Esophagus muscularis mucosa (tissue), 4 donors: ENCODE measurements around the gene RBM15. TPM values are rescaled to one million over a fixed set of nuclear protein-coding genes. Genes with fewer than 3 reads are reported as not detected.

ENCODE experiments used
- DNase-seq: peaks from one replicate; pipeline ENCODE4 v3.0.0-alpha.2; 2017; ENCODE audit errors: extremely low spot score
- H3K27ac ChIP-seq, 4 donors: fragments of 200-600 bp; sonication (generic); replicated peaks in 1 of 4; 1 replicate in 3 of 4; 2 replicates in 1 of 4; pipeline ENCODE4 v1.5.1; 2016 to 2019; ENCODE audit warnings: mild to moderate bottlenecking in 1 of 4
- H3K27me3 ChIP-seq, 4 donors: fragments of 200-600 bp; sonication (generic); one replicate each; pipeline versions ENCODE4 v1.5.1 to v1.6.0; 2016 to 2019
- H3K36me3 ChIP-seq, 4 donors: fragments of 200-600 bp; sonication (generic); one replicate each; pipeline ENCODE4 v1.5.1; 2016 to 2019
- H3K4me1 ChIP-seq, 4 donors: fragments of 200-600 bp; sonication (generic); one replicate each; pipeline ENCODE4 v1.5.1; 2016 to 2019
- H3K4me3 ChIP-seq, 4 donors: fragments of 200-600 bp; sonication (generic); 1 replicate in 2 of 4; 2 replicates in 2 of 4; pipeline ENCODE4 v1.5.1; 2016 to 2019; ENCODE audit warnings: mild to moderate bottlenecking in 4 of 4, moderate library complexity in 1 of 4
- H3K9me3 ChIP-seq, 4 donors: fragments of 200-600 bp; sonication (generic); 1 replicate in 3 of 4; 2 replicates in 1 of 4; pipeline ENCODE4 v1.5.1; 2016 to 2019
- EP300 ChIP-seq: sonication (generic); formaldehyde crosslinking; IDR thresholded peaks from one replicate; pipeline ENCODE4 v1.6.1; 2017; ENCODE audit warnings: antibody characterized with exemption
- POLR2A ChIP-seq: fragments of 450-650 bp; IDR thresholded peaks from one replicate; pipeline ENCODE4 v1.6.1; 2017; ENCODE audit warnings: antibody characterized with exemption, moderate library complexity, mild to moderate bottlenecking, low read depth
- POLR2AphosphoS5 ChIP-seq, 2 donors: sonication (generic); formaldehyde crosslinking; IDR thresholded peaks; one replicate each; pipeline ENCODE4 v1.6.1; 2017; ENCODE audit warnings: antibody characterized with exemption in 2 of 2
- WGBS: methylation state at CpG from one replicate; pipeline ENCODE4 v1.1.5; 2018; 5-methylcytosine and 5-hydroxymethylcytosine counted together
- intact Hi-C: fragments of 100-400 bp; cut with DNase I; formaldehyde crosslinking; loops from one replicate; pipeline ENCODE4 v1.15.1; 2023
- total RNA-seq, 4 donors: library from RNA; depleted of rRNA; stranded (reverse); fragments of >200 nt; gene quantifications; one replicate each; pipeline versions ENCODE4 v1.1.0 to v1.2.1, GENCODE V29; 2016
- TF ChIP-seq, protein P1 (sequence below), 3 experiments: fragments of 200-600 bp in 2 of 3; fragments of 450-650 bp in 1 of 3; sonication (generic) in 2 of 3; IDR thresholded peaks; one replicate each; pipeline ENCODE4 v1.5.1; 2017 to 2019; ENCODE audit warnings: antibody characterized with exemption in 3 of 3, mild to moderate bottlenecking in 2 of 3, moderate library complexity in 1 of 3

The RBM15 gene
- total RNA-seq, 4 donors from 2014 or later, result 20.6 to 26.6 (median 24.2) TPM

DNA sequence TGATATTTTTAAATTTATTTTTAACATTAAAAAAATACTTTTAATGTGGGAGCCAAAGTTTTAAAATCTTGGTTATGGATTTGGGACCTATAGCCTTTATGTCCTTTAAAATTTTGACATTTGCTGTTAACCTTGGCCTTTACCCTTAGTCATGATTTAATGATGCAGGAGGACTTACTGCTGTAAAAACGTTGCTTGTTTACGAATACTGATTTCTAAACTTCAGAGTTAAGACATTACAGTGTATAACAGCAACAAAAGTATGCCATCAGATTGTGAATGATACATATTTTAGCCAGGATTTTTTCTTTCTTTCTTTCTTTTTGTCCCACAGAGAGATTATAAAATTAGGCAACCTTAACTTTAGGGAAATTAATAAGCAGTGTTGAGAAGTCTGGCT is 8.9 kb downstream of the RBM15 start:
- Histone ChIP-seq H3K9me3 (no peaks in the 10 kb centered on the region), H3K27ac (peak overlapping the region in 1 of 4 donors; percentile 10), H3K4me1 (peaks cover 44 to 93% (median 86%) of the 10 kb centered on the region in 4 donors), H3K36me3 (peaks cover 0 to 26% (median 15%) of the 10 kb centered on the region in 4 donors), H3K4me3 (no peak overlapping the region), H3K27me3 (no peaks in the 10 kb centered on the region)
- WGBS, result 34% methylated on average over 2 of the region's 2 CpGs
- TF ChIP-seq EP300, result no peak
- no peak for TF ChIP-seq POLR2A
- intact Hi-C loops, result no loop called here
- DNase-seq, result no peak

DNA sequence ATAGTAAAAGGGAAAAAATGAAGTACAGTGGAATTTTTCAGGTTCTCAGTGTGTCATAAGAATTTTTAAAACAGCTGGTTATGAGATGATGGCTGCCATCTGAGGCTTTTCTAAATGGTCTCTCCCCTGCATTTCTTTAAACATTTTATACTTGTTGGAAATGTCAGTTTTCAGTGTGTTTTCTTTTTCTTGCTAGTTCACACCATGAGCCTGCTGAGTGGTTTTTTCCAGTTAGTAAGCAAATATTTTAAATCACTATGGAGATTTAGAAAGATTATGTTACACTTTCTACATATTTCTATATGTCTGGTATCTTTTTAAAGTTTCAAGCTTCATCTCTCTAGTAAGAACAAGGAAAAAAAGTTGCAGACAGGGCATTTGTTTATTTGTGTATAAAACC is 9.6 kb downstream of the RBM15 start:
- no peaks in the 10 kb centered on the region for H3K27me3 ChIP-seq
- no peak overlapping the region for H3K27ac ChIP-seq
- H3K36me3 ChIP-seq, result peaks cover 0 to 27% (median 15%) of the 10 kb centered on the region in 4 donors
- H3K4me3 ChIP-seq, result no peak overlapping the region
- TF ChIP-seq EP300, result no peak
- TF ChIP-seq, protein P1, sequence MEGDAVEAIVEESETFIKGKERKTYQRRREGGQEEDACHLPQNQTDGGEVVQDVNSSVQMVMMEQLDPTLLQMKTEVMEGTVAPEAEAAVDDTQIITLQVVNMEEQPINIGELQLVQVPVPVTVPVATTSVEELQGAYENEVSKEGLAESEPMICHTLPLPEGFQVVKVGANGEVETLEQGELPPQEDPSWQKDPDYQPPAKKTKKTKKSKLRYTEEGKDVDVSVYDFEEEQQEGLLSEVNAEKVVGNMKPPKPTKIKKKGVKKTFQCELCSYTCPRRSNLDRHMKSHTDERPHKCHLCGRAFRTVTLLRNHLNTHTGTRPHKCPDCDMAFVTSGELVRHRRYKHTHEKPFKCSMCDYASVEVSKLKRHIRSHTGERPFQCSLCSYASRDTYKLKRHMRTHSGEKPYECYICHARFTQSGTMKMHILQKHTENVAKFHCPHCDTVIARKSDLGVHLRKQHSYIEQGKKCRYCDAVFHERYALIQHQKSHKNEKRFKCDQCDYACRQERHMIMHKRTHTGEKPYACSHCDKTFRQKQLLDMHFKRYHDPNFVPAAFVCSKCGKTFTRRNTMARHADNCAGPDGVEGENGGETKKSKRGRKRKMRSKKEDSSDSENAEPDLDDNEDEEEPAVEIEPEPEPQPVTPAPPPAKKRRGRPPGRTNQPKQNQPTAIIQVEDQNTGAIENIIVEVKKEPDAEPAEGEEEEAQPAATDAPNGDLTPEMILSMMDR (IDR thresholded peaks at IDR 0.05), result no peak
- no peak for TF ChIP-seq POLR2AphosphoS5 (IDR thresholded peaks at IDR 0.05)
- H3K9me3 ChIP-seq, result no peaks in the 10 kb centered on the region
- peaks cover 38 to 86% (median 79%) of the 10 kb centered on the region in 4 donors for H3K4me1 ChIP-seq
- no peak for DNase-seq
- intact Hi-C loops, result no loop called here

DNA sequence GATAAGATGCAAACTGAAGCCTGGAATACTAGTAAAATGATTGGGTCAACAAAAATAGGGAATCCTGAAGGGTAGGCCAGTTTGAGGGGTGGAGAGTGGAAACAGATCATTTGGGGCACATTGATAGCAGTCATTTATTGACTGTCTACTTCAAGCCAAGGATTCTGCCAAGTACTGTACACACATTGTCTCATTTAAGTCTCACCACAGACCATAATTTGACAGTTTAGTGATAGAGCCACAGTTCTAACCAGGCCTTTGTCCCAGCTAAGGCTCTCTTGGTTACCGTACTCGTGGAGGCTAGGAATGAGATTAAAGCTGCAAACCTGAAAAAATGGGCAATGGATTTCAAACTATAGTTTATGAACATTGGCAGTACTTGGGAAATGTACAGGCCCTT is 11.2 kb downstream of the RBM15 start:
- Histone ChIP-seq H3K27me3 (no peaks in the 10 kb centered on the region), H3K9me3 (no peaks in the 10 kb centered on the region), H3K36me3 (peaks cover 0 to 27% (median 13%) of the 10 kb centered on the region in 4 donors), H3K4me3 (no peak overlapping the region), H3K27ac (no peak overlapping the region), H3K4me1 (peaks cover 30 to 72% (median 64%) of the 10 kb centered on the region in 4 donors)
- intact Hi-C loops, result no loop called here
- TF ChIP-seq POLR2AphosphoS5 (IDR thresholded peaks at IDR 0.05) (no peak), EP300 (no peak), POLR2A (no peak)
- TF ChIP-seq, protein P1 (IDR thresholded peaks at IDR 0.05), result no peak
- 84% methylated on average over 2 of the region's 2 CpGs for WGBS
- no peak for DNase-seq

GRCh38 chr1:110355321-110355720 is 16.1 kb downstream of the RBM15 start:
- Histone ChIP-seq H3K27ac (no peak overlapping the region), H3K27me3 (no peaks in the 10 kb centered on the region), H3K4me3 (no peak overlapping the region), H3K4me1 (peaks cover 10 to 34% (median 27%) of the 10 kb centered on the region in 4 donors), H3K9me3 (no peaks in the 10 kb centered on the region), H3K36me3 (peaks cover 0 to 16% (median 10%) of the 10 kb centered on the region in 4 donors)
- no peak for DNase-seq
- WGBS, result 48% methylated on average over 1 of the region's 1 CpG
- TF ChIP-seq POLR2AphosphoS5 (IDR thresholded peaks at IDR 0.05), result no peak
- TF ChIP-seq EP300, result no peak
- TF ChIP-seq, protein P1 (IDR thresholded peaks at IDR 0.05), result no peak
- TF ChIP-seq POLR2A, result no peak
- intact Hi-C loops, result no loop called here

GRCh38 chr1:110356379-110356778 is 17.2 kb downstream of the RBM15 start:
- Histone ChIP-seq H3K4me1 (peaks cover 10 to 24% (median 17%) of the 10 kb centered on the region in 4 donors), H3K27me3 (no peaks in the 10 kb centered on the region), H3K4me3 (no peak overlapping the region), H3K36me3 (peaks cover 0 to 16% (median 10%) of the 10 kb centered on the region in 4 donors), H3K9me3 (no peaks in the 10 kb centered on the region), H3K27ac (no peak overlapping the region)
- WGBS, result 56% methylated on average over 2 of the region's 2 CpGs
- no peak for TF ChIP-seq POLR2AphosphoS5 (IDR thresholded peaks at IDR 0.05)
- TF ChIP-seq, protein P1 (IDR thresholded peaks at IDR 0.05), result no peak
- no peak for TF ChIP-seq POLR2A
- no peak for TF ChIP-seq EP300
- intact Hi-C loops, result no loop called here
- no peak for DNase-seq
